Measurements from ENCODE around the gene SPATA13.

- TF ChIP-seq CTCF (IDR thresholded peaks at IDR 0.05) = peak in 3 of 7 experiments; percentile 31 to 57 (median 50)
- no peak for TF ChIP-seq POLR2A (IDR thresholded peaks at IDR 0.05)
- TF ChIP-seq EP300 (IDR thresholded peaks at IDR 0.05) = no peak
- TF ChIP-seq POLR2AphosphoS5 (IDR thresholded peaks at IDR 0.05) = peak in 1 of 3 donors; percentile 38
These were observed 110.2 kb downstream of the SPATA13 start for GRCh38 chr13:24270639-24271141.

Data from stomach (tissue), 4 donors.